Mesenteric fat pad (tissue), 1 donor: Measurements from ENCODE around the gene LFNG. TPM values are rescaled to one million over a fixed set of nuclear protein-coding genes. Genes with fewer than 3 reads are reported as not detected.

Source experiments
- DNase-seq: peaks from one replicate; pipeline ENCODE4 v3.0.0-alpha.2; 2020; ENCODE audit warnings: low spot score
- total RNA-seq: library from RNA; stranded (reverse); fragmentation: NEBNext Ultra II Directional; extraction: Animal tissue kit (Norgen Biotek cat#: 25700); gene quantifications from one replicate; pipeline ENCODE4 v1.2.1, GENCODE V29; 2021
- donor health status: DM: yes; HTN: yes; CAD: no.

Gene LFNG
- total RNA-seq, 1 donor from 2014 or later: 43.8 TPM

GRCh38 chr7:2516194-2516555 is 3.4 kb upstream of the LFNG start:
- DNase-seq: no peak

- no peak for DNase-seq
Measured at GRCh38 chr7:2517026-2517425, 2.5 kb upstream of the LFNG start.

DNA sequence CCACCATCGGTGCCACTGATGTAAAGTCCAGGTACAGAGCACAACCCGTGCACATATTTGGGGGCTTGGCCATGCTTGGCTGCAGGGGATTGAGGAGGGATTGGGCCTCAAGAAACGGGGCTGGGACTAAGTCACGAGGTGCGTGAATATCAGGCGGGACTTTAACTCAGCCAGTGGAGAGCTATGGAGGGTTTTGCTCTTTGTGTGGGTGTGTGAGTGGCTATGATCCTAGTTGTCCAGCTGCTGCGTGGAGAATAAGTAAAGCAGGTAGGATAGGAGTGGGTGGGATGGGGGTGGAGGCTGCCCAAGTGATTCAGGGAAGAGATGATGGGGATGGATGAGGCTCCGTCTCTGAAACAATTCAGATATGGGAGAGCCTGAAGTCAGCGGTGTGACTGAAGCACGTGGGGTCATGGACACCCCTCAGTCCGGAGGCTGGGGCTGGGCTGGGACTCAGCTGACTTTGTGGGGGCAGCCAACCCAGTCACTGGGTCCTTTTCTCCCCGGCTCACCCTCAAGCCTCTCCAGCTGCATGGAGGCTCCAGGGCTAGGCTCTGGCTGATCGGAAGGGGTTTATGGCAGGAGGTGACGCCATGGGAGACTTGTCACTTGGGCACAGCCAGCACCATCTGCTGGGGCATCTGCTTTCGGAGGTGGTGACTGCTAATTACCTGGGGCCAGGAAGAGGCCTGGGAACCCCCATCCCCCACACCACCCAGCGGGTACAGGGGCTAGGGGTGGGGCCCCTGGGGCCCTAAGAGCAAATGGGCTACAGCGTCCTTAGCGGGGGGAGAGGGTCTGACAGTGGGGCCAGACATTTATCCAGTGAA is 1.7 kb upstream of the LFNG start:
- no peak for DNase-seq

GRCh38 chr7:2518737-2519118 is 846 bp upstream of the LFNG start:
- DNase-seq: no peak

DNA sequence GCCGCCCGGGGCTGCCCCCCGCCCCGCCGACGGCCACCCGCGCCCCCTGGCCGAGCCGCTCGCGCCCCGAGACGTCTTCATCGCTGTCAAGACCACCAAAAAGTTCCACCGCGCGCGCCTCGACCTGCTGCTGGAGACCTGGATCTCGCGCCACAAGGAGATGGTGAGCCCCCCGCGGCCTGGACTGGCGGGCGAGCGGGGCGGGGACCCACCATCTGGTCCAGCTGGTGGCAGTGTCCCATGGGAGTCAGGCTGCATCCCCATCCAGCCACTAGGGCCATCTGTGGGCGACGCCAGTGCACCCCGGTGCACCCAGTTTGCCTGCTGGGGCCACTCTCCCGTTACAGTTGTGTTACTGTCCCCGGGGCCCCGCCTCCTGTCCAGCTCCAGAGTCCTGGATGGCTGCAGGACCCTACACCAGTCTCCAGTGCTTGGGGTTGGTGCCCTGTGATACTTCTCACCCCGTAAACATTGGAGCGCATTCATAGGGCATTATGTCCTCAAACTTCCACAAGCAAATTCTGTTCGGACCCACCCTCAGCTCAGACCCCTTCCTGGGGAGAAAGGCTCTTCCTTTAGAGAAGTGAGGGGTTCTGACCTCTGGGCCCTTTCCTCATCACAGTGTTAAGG is 672 bp downstream of the LFNG start:
- no peak for DNase-seq

GRCh38 chr7:2520761-2521290 is 1.3 kb downstream of the LFNG start:
- no peak for DNase-seq

DNA sequence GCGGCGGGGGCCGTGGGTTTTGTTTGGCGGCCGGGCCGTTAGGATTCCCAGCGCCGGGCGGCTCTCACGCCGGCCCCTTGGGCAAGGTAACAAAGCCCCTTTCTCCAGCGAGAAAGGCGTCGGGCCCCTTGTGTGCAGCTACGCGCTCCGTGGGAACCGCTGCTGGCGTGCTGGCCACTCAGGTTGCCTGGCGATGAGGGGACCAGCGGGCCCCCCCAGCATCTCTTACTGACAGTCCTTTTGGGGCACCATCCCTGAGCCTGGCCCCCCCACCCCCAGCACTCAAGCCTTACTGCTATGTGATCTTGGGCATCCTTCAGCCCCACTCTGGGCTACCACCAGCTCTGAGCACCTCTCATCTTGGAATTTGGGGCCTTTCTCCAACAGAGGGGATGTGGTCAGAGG is 1.8 kb downstream of the LFNG start:
- no peak for DNase-seq

DNA sequence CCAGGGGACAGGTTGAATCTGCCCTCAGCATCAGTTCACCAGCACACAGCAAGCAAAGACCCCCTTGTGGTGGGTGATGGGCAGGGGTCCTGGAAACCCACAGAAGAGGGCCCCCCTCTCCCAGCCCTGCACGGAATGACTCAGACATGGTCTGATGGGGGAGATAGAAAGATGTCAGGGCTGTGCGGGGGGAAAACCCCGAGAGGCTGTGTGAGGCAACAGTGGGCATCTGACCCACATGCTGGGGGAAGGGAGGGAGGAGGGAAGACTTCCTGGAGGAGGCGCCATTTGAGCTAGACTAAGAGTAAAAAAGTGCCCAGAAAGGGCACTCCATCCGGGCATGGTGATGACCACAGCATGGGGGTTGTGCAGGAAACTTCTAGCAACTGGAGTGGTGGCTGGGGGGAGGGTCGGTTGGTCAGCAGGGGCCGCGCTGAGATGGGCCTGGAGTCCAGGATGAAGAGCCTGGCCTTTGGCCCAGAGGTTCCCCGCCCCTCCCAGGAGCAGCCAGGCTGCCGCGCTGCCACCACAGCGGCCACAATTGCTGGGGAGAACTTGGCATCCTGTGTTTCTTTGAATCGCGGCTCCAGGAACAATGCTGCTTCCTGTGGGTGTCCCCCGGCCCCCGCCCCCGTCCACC is 2.5 kb downstream of the LFNG start:
- DNase-seq: no peak

GRCh38 chr7:2522780-2523433 is 3.3 kb downstream of the LFNG start:
- DNase-seq: no peak

GRCh38 chr7:2523461-2523936 is 3.9 kb downstream of the LFNG start:
- DNase-seq: no peak

DNA sequence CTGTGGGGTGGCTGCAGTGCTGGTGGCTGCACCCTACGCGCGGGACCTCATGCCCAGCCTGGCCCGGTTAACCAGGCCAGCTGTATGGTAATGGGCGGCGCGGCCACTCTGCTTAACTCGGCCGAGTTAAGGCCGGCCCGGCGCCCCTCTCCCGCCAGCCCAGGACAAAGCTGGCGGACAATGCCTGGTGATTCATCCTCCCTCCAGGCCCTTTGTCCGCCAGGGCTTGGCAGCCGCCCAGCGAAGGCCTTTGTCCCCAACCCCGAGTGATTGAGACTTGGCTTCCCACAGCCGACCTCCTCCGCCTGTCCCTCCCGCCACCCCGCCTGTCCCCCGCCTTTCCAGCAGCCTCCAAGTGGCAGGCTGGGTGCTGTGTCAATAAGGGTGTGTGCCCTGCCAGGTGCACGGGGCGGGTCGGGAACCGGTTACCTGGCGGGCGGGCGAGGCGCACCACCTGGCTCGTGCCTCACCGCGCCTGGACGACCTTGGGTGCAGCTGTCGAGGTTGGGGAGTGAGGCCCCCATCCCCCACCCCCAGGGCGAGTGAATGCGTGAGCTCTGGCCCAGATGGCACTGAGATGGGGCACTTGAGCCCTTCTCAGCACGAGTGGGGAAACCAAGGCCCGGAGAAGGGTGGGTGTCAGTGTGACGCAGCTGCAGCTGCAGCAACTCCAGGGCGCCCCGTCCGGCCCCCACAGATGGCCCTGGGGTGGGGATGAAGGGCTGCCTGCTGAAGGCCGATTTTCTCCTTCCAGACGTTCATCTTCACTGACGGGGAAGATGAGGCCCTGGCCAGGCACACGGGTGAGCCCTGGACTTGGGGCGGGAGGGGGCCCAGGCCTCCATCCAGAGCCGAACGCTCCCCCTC is 4.6 kb downstream of the LFNG start:
- DNase-seq: peak; percentile 94

DNA sequence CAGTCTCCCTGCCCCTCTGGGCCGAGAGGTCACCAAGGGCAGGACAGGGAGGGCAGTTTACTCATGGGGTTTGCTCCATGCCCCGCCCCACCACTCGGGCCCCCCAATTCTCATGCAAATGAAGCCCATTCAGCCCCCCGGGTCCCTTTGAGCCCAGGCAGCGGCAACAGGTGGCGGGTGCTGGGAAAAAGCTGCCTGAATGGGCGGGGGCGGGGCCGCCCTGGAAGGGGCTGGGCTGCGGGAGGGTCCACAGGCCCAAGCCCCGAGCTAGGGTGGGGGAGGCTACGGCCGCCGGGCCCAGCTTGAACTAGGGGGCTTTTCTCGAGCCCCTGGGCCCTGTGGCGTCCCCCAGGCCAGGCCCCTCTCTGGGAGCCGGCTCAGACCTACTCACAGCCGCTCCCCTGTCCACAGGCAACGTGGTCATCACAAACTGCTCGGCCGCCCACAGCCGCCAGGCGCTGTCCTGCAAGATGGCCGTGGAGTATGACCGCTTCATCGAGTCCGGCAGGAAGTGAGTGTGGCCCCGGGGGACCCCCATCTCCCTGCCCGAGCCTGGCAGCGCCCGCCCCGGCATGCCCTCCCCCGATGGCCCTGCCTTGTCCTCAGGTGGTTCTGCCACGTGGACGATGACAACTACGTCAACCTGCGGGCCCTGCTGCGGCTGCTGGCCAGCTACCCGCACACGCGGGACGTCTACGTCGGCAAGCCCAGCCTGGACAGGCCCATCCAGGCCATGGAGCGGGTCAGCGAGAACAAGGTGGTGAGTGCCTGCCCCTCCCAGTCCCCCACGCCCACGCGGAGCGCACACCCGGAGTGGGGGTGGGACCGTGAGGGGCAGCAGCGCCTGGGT is 5.5 kb downstream of the LFNG start:
- no peak for DNase-seq

DNA sequence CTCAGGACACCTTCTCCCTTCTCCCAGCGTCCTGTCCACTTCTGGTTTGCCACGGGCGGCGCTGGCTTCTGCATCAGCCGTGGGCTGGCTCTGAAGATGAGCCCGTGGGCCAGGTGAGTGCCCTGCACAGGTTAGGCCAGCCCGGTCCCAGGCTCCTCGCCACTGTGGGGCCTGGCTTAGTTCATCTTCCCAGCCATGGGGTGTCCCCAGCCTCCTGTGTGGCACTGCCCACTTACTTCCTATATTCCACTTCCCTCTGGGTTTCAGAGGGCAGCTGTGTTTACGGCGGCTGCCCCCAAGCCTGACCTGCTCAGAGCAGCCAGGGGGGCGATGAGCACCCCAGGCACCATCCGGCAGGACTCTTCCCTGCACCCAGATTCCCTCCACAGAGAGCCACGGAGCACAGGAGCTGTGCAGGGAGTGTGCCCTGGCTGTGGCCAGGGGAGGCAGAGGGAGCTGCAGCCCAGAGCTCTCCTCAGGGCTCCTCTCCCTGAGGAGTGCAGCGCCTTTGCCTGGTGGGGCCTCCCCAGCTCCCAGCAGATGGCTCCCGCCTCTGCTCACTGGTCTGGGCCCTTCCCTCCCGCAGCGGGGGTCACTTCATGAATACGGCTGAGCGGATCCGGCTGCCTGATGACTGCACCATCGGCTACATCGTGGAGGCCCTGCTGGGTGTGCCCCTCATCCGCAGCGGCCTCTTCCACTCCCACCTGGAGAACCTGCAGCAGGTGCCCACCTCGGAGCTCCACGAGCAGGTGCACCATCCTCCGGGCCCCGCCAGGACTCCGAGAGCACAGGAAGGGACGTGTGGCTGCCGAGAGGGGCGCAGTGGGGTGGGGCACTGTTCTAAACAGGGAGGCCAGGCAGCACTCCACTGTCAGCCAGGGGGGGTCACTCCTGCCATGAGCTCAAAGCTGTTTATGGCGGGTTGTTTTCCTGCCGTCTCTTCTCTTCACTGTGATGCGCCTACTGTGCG is 6.4 kb downstream of the LFNG start:
- no peak for DNase-seq

- DNase-seq: no peak
Measured at GRCh38 chr7:2526659-2527504, 7.3 kb downstream of the LFNG start.

GRCh38 chr7:2527505-2528467 is 8.2 kb downstream of the LFNG start:
- DNase-seq: no peak

GRCh38 chr7:2528481-2529095 is 9.0 kb downstream of the LFNG start:
- no peak for DNase-seq
